Medulla oblongata (tissue), 1 donor: ENCODE measurements around the gene ACTR2.
"Not testable (repeated sequence)": the region's sequence is repeated elsewhere in the genome, so short reads cannot be mapped to it uniquely, and the experiment has no call there.

ENCODE experiments used
- DNase-seq: peaks from one replicate; pipeline ENCODE4 v3.0.0-alpha.2; 2015; ENCODE audit errors: extremely low spot score

The ACTR2 gene

GRCh38 chr2:65227456-65228262 is at the start of gene ACTR2:
Gene ACTR2, plus strand, starts transcription at chr2:65227831. Its CDS starts 79 bp downstream, at chr2:65227910.
- DNase-seq = peak; percentile 97

- DNase-seq = no peak
These were observed 45.1 kb upstream of the ACTR2 start for GRCh38 chr2:65182570-65182969.

GRCh38 chr2:65183406-65183805 is 44.2 kb upstream of the ACTR2 start:
- DNase-seq = not testable (repeated sequence)

- DNase-seq = no peak
These were observed 42.6 kb upstream of the ACTR2 start for GRCh38 chr2:65185012-65185411.

GRCh38 chr2:65186093-65186868 is 41.4 kb upstream of the ACTR2 start:
- DNase-seq = no peak

- peak; percentile 93 for DNase-seq
These were observed 40.5 kb upstream of the ACTR2 start for GRCh38 chr2:65186872-65187851.

- no peak for DNase-seq
These were observed 34.2 kb upstream of the ACTR2 start for GRCh38 chr2:65193446-65193845.

GRCh38 chr2:65198737-65199136 is 28.9 kb upstream of the ACTR2 start:
- peak; percentile 70 for DNase-seq

GRCh38 chr2:65199166-65199565 is 28.5 kb upstream of the ACTR2 start:
- DNase-seq = no peak

- DNase-seq = no peak
These were observed 27.7 kb upstream of the ACTR2 start for GRCh38 chr2:65199891-65200290.

- DNase-seq = no peak
These were observed 23.0 kb upstream of the ACTR2 start for GRCh38 chr2:65204461-65205210.

GRCh38 chr2:65212115-65212514 is 15.5 kb upstream of the ACTR2 start:
- no peak for DNase-seq

GRCh38 chr2:65212619-65213018 is 15.0 kb upstream of the ACTR2 start:
- peak; percentile 9 for DNase-seq

- DNase-seq = no peak
These were observed 14.6 kb upstream of the ACTR2 start for GRCh38 chr2:65213035-65213434.

- no peak for DNase-seq
These were observed 13.3 kb upstream of the ACTR2 start for GRCh38 chr2:65214361-65214760.

- no peak for DNase-seq
These were observed 12.8 kb upstream of the ACTR2 start for GRCh38 chr2:65214843-65215242.

- DNase-seq = no peak
These were observed 11.7 kb upstream of the ACTR2 start for GRCh38 chr2:65215946-65216345.

- no peak for DNase-seq
These were observed 7.0 kb upstream of the ACTR2 start for GRCh38 chr2:65220432-65221131.

- DNase-seq = not testable (repeated sequence)
These were observed 6.4 kb upstream of the ACTR2 start for GRCh38 chr2:65221275-65221674.

- DNase-seq = peak; percentile 32
These were observed 593 bp upstream of the ACTR2 start for GRCh38 chr2:65227020-65227455.
